Right atrium auricular region (tissue), 2 donors: ENCODE results near the gene EOMES. TPM values are rescaled to one million over a fixed set of nuclear protein-coding genes. Genes with fewer than 3 reads are reported as not detected.
A peak's percentile ranks its signal among the peaks of the same experiment; 100 is the strongest.
"Not testable (repeated sequence)": the region's sequence is repeated elsewhere in the genome, so short reads cannot be mapped to it uniquely, and the experiment has no call there.

Source experiments
- DNase-seq: peaks from one replicate; pipeline ENCODE4 v3.0.0-alpha.2; 2019; ENCODE audit warnings: low spot score
- H3K27ac ChIP-seq, 2 donors: fragments of 200-600 bp; sonication (generic); 1 replicate in 1 of 2; 2 replicates in 1 of 2; pipeline ENCODE4 v1.5.1; 2016 to 2019
- H3K27me3 ChIP-seq, 2 donors: fragments of 200-600 bp; sonication (generic); one replicate each; pipeline versions ENCODE4 v1.5.1 to v1.6.0; 2017 to 2019
- H3K36me3 ChIP-seq: fragments of 200-600 bp; sonication (generic); one replicate; pipeline ENCODE4 v1.5.1; 2016
- H3K4me1 ChIP-seq, 2 donors: fragments of 200-600 bp; sonication (generic); one replicate each; pipeline versions ENCODE4 v1.5.1 to v1.6.0; 2017 to 2019
- H3K4me3 ChIP-seq, 2 donors: fragments of 200-600 bp; sonication (generic); 1 replicate in 1 of 2; 2 replicates in 1 of 2; pipeline ENCODE4 v1.5.1; 2017 to 2019; ENCODE audit warnings: mild to moderate bottlenecking in 1 of 2, moderate library complexity in 1 of 2
- H3K9me3 ChIP-seq, 2 donors: fragments of 200-600 bp; sonication (generic); one replicate each; pipeline ENCODE4 v1.5.1; 2019
- CTCF ChIP-seq, 2 donors: fragments of 200-600 bp; sonication (generic); IDR thresholded peaks; one replicate each; pipeline ENCODE4 v1.5.1; 2019; ENCODE audit warnings: antibody characterized with exemption in 2 of 2
- total RNA-seq, 2 donors: library from RNA; depleted of rRNA; stranded (reverse); fragments of >200 nt; gene quantifications; one replicate each; pipeline ENCODE4 v1.1.0, GENCODE V29; 2016

The EOMES gene
- total RNA-seq = under 1 TPM in 1 of 2 donors, not detected in 1; 0.16 TPM

DNA sequence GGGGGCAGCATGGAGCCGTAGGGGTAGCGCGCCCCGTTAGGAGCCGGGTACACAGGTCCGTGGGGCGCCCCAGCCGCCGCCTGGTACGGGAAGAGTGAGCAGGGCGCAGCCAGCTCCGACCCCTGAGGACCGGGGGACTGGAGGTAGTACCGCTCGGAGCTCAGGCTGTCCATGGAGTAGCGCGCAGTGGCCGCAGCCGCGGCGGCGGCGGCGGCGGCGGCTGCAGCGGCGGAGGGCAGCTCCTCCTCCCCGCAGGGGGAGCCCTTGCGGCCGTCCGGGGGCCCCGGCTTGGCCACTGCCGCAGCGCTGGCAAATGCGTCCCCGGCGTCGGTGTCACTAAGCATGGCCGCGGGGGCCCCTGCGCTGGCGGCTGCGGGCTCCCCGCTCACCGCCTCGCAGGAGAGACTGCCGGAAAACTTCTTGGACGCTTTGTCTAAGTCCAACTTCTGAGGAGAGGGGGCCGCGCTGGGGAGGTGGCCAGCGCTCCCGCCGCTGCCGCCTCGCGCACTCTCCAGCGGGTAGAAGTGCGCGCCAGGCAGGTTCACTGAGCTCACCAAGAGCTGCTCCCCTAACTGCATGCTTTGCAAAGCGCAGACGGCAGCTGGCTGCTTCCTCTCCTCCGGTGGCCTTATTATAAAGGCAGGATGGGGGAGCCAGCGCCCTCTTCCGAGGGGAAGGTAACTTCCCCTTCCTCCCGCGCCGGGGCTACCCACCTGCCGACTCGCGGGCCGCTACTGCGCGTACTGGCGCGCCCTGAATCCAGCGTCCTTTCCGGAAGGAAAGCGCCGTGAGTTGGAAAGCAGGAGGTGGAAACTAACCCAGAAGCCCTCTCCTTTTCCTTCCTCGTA is at the start of gene EOMES:
EOMES (minus strand) TSS at position 607 of the 848 bp plus-strand sequence; CDS start at position 578, 29 bp downstream.
- TF ChIP-seq CTCF (IDR thresholded peaks at IDR 0.05) = peak in 1 of 2 donors; percentile 40
- no peaks in the 10 kb centered on the region for H3K9me3 ChIP-seq
- peaks cover 38 to 45% of the 10 kb centered on the region in 2 donors for H3K27me3 ChIP-seq
- DNase-seq = no peak
- peaks cover 0 to 38% of the 10 kb centered on the region in 2 donors for H3K4me1 ChIP-seq
- H3K27ac ChIP-seq = no peak within 1 kb of the TSS
- H3K4me3 ChIP-seq = peak within 1 kb of the TSS; percentile 23 to 45
- H3K36me3 ChIP-seq = no peaks in the 10 kb centered on the region

- H3K4me3 ChIP-seq, H3K27me3 ChIP-seq, H3K27ac ChIP-seq, H3K4me1 ChIP-seq, DNase-seq, H3K36me3 ChIP-seq, H3K9me3 ChIP-seq: not testable (repeated sequence)
Measured at GRCh38 chr3:27770384-27770783, 48.3 kb upstream of the EOMES start.

DNA sequence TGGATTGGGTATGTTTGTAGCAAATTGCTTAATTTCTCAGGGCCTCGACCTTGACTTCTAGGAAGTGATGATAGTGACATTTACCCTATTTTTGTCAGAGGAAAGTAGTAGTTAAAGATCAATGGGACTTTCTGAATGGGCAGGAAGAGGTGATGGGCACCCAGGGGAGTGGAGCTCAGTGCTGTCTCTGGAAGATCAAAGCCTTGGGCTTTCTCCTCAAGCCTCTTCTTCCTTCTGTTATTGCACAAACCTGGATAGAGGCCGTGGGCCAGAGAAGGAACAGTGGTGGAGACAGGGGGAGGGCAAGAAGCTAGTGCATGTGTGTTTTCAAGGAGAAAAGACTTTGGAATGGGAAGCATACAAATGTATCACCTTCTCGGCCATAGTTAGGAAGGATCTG is 44.9 kb upstream of the EOMES start:
- Histone ChIP-seq H3K36me3 (no peaks in the 10 kb centered on the region), H3K9me3 (no peaks in the 10 kb centered on the region), H3K27ac (no peak overlapping the region), H3K4me1 (no peaks in the 10 kb centered on the region), H3K4me3 (no peak overlapping the region), H3K27me3 (no peaks in the 10 kb centered on the region)
- DNase-seq = no peak
- no peak for TF ChIP-seq CTCF (IDR thresholded peaks at IDR 0.05)

GRCh38 chr3:27758083-27758482 is 36.0 kb upstream of the EOMES start:
- H3K4me1 ChIP-seq = no peaks in the 10 kb centered on the region
- no peak overlapping the region for H3K27ac ChIP-seq
- no peaks in the 10 kb centered on the region for H3K27me3 ChIP-seq
- H3K9me3 ChIP-seq = no peaks in the 10 kb centered on the region
- H3K4me3 ChIP-seq = no peak overlapping the region
- H3K36me3 ChIP-seq = no peaks in the 10 kb centered on the region
- no peak for TF ChIP-seq CTCF (IDR thresholded peaks at IDR 0.05)
- no peak for DNase-seq

DNA sequence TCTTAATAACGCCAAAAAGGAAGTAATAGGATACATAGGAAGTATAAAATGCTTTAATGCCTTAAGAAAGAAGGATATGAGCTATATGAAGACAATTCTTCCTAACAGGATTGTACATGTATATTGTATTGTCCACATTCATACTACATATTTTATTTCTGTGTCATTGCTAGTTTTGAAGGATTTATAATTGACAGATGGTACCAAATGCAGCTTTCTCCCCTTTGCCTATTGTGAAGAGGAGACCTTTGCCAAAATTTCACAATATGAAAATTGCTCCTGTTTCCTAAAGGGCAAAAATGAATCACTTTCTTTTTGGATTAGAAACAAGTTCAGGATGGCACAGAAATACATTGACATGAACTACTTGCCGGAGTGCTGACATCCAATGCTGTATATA is 34.8 kb upstream of the EOMES start:
- H3K27me3 ChIP-seq = no peaks in the 10 kb centered on the region
- H3K4me1 ChIP-seq = no peaks in the 10 kb centered on the region
- no peak overlapping the region for H3K27ac ChIP-seq
- no peak overlapping the region for H3K4me3 ChIP-seq
- no peaks in the 10 kb centered on the region for H3K36me3 ChIP-seq
- H3K9me3 ChIP-seq = no peaks in the 10 kb centered on the region
- TF ChIP-seq CTCF (IDR thresholded peaks at IDR 0.05) = no peak
- DNase-seq = no peak

DNA sequence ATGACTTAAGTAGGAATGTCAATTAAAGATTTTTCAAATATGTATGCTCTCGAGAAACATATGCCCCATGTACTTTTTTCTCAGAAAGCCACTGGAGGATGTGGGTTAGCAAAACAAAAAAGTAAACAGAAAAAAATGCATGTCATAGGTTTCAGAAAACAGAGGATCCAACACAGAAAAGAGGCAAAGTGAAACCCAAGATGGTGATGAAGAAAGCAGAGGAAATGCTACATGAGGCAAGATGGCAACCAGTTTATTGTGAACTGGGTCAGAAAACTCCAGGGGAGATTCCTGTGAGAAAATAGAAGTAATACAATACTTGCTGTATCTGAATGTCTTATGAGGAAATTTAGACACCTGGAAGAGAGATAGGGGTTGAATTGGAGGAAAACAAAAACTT is 30.8 kb upstream of the EOMES start:
- Histone ChIP-seq H3K4me3 (no peak overlapping the region), H3K9me3 (no peaks in the 10 kb centered on the region), H3K4me1 (no peaks in the 10 kb centered on the region), H3K27ac (no peak overlapping the region), H3K27me3 (no peaks in the 10 kb centered on the region), H3K36me3 (no peaks in the 10 kb centered on the region)
- DNase-seq = no peak
- no peak for TF ChIP-seq CTCF (IDR thresholded peaks at IDR 0.05)
